Cardiac fibroblast (primary cell): ENCODE measurements around the gene EIF2S2.

Source experiments
- DNase-seq, 2 donors: peaks; one replicate each; pipeline versions ENCODE4 v3.0.0 to v3.0.0-alpha.2; 2010; ENCODE audit warnings: low read depth in 2 of 2
- H3K4me3 ChIP-seq, 2 donors: replicated peaks in 1 of 2; 1 replicate in 1 of 2; 2 replicates in 1 of 2; pipeline ENCODE4 v1.5.1; 2011; ENCODE audit warnings: low read depth in 2 of 2, low read length in 2 of 2, mild to moderate bottlenecking in 2 of 2, moderate library complexity in 1 of 2
- CTCF ChIP-seq: IDR thresholded peaks from one replicate; pipeline ENCODE4 v1.5.1; 2011; ENCODE audit warnings: low read depth, mild to moderate bottlenecking, low read length, inconsistent platforms

The EIF2S2 gene

DNA sequence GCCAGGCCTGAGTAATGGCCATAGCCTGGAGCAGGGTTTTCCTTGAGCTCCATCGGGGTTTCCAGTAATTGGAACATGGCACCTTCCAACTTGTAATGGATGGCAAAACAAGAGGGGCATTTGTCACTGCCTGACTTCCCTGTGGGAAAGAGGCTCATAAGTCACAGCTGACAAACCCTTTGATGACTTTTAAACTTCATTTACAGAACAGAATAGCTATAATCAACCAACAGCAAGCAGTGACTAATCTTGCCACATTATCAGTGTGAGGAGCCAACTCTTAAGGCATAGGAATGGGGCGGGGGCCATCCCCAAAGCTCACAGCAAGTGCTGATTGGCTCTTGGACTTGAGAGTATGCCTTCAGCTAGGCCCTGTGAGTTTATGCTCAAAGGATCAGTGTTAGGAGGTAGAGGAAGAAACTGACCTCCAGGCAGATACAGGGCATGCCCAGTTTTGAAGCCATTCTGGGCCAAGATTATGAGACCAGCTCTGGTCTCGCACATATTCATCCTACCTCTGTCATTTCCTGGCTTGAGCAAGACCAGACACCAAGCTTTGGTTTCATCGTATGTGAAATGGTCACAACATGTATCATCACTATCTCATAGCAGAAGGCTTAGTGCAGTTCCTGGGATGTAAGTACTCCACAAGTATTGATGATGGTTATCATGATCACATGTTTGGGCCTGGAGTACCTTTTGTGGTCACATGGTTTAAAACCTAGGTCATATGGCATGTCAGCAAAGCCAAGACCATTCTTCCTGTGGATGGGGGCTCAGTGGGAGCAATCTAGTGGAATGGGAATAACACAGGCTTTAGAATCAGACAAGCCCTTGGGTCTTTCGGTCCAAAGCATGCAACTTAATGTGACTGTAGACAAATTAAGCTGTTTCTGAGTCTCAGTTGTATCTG is 49.2 kb downstream of the EIF2S2 start:
- no peak overlapping the region for H3K4me3 ChIP-seq
- peak in 1 of 2 donors; percentile 74 for DNase-seq

GRCh38 chr20:34061695-34062094 is 50.3 kb downstream of the EIF2S2 start:
- H3K4me3 ChIP-seq, result no peak overlapping the region
- no peak for TF ChIP-seq CTCF

More for the DNA sequence above, 49.2 kb downstream of the EIF2S2 start:
- TF ChIP-seq CTCF, result no peak

GRCh38 chr20:34060970-34061369 is 51.1 kb downstream of the EIF2S2 start:
- DNase-seq, result no peak
- no peak overlapping the region for H3K4me3 ChIP-seq
- TF ChIP-seq CTCF, result no peak

More at GRCh38 chr20:34061695-34062094, 50.3 kb downstream of the EIF2S2 start:
- DNase-seq, result no peak

DNA sequence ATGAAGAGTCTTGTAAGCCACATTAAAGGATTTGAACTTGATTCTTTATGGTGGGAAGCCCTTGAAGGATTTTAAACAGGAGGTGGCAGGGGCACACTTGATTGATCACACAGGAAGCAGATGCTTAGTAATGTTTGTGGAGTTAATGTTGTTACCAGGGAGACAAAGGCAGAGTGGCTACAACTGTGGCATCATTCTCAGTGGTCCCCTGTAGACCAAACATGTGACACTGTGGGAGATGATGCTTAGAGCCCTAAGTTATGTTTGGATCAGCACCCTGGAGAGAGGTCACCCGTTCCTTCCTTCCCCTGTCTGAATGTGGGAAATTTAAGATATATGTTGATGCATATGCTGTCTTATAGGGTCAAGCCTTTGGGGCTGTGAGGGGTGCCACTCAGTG is 53.2 kb downstream of the EIF2S2 start:
- no peak overlapping the region for H3K4me3 ChIP-seq
- no peak for TF ChIP-seq CTCF
- peak in 1 of 2 donors; percentile 15 for DNase-seq

DNA sequence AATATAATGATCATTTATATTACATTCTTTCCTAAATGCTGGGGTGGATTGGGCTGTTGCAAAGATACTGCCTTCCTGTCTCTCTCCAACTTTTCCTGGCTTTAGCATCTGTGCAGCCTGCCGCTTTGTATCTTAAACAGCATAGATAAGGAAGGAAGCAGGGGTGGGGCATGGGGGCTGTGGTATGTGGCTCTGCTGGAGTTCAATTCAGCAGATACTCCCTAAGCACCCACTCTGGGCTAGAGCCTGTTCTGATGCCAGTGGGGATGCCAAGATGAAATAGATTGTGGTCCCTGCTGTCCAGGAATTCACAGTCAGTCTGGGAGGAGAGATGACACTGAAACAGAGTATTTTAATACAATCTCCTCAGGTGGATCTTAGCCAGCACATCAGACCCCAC is 56.8 kb downstream of the EIF2S2 start:
- no peak overlapping the region for H3K4me3 ChIP-seq
- TF ChIP-seq CTCF, result no peak
- DNase-seq, result peak in 1 of 2 donors; percentile 36

DNA sequence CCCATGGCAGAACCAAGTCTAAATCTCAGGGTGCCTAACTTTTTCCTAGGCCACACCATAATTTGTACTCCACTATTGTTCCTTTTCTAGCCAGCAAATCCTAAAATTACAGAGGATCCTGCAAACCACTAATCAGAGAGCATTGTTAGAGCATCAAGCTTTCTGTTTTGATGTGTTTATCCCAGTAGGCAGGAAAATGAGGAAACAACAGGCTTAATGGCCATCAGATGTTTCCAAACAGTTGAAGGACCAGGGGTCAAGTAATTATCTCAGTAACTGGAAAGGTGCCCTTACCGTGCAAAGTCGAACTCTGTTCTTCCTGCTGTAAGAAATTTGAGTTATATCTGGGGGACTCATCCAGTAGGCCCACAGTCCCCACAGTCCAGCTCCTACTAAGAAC is 59.6 kb downstream of the EIF2S2 start:
- no peak overlapping the region for H3K4me3 ChIP-seq
- no peak for TF ChIP-seq CTCF
- no peak for DNase-seq
